HepG2 (cell line): Measurements from ENCODE around the gene CHIC2. TPM values are rescaled to one million over a fixed set of nuclear protein-coding genes. Genes with fewer than 3 reads are reported as not detected.
A peak's percentile ranks its signal among the peaks of the same experiment; 100 is the strongest.

Experiments
- CENPBD1 ChIP-seq: sonication (generic); formaldehyde crosslinking; IDR thresholded peaks from 2 replicates; pipeline ENCODE4 v1.8.0; 2022; ENCODE audit warnings: missing genetic modification reagents, low read depth, mild to moderate bottlenecking, borderline replicate concordance
- EEA1 ChIP-seq: sonication (generic); formaldehyde crosslinking; IDR thresholded peaks from 2 replicates; pipeline ENCODE4 v1.5.1; 2020; ENCODE audit warnings: mild to moderate bottlenecking, missing genetic modification reagents, borderline replicate concordance
- HES4 ChIP-seq: sonication (generic); formaldehyde crosslinking; IDR thresholded peaks from 2 replicates; pipeline ENCODE4 v1.9.0; 2021; ENCODE audit warnings: mild to moderate bottlenecking, missing genetic modification reagents, borderline replicate concordance
- HIVEP1 ChIP-seq: sonication (generic); formaldehyde crosslinking; IDR thresholded peaks from 2 replicates; pipeline ENCODE4 v1.4.0; 2020; ENCODE audit warnings: mild to moderate bottlenecking, missing genetic modification reagents
- LCORL ChIP-seq, 2 experiments: fragments of 450-650 bp in 1 of 2; sonication (generic) in 1 of 2; formaldehyde crosslinking in 1 of 2; IDR thresholded peaks; 2 replicates each; pipeline versions ENCODE4 v1.5.0 to v1.6.1; 2017 to 2020; ENCODE audit warnings: antibody characterized with exemption in 1 of 2, missing genetic modification reagents in 1 of 2
- MIXL1 ChIP-seq: IDR thresholded peaks from 2 replicates; pipeline ENCODE4 v1.6.1; 2016
- MTA1 ChIP-seq: sonication (generic); formaldehyde crosslinking; IDR thresholded peaks from 2 replicates; pipeline ENCODE4 v1.4.0; 2020; ENCODE audit warnings: missing genetic modification reagents, mild to moderate bottlenecking, borderline replicate concordance
- NCOA2 ChIP-seq: sonication (generic); formaldehyde crosslinking; IDR thresholded peaks from 2 replicates; pipeline ENCODE4 v1.8.0; 2022; ENCODE audit warnings: inconsistent platforms
- SALL1 ChIP-seq: sonication (generic); formaldehyde crosslinking; IDR thresholded peaks from 2 replicates; pipeline ENCODE4 v1.8.0; 2022; ENCODE audit warnings: mild to moderate bottlenecking, missing genetic modification reagents
- SNAI1 ChIP-seq: sonication (generic); formaldehyde crosslinking; IDR thresholded peaks from 2 replicates; pipeline ENCODE4 v1.5.0; 2020; ENCODE audit warnings: mild to moderate bottlenecking, missing genetic modification reagents, borderline replicate concordance
- SSRP1 ChIP-seq: IDR thresholded peaks from 2 replicates; pipeline ENCODE4 v1.6.1; 2016; ENCODE audit warnings: control low read depth
- SYNCRIP ChIP-seq: fragments of 200-400 bp; formaldehyde crosslinking; IDR thresholded peaks from 2 replicates; pipeline ENCODE4 v1.6.1; 2018; ENCODE audit warnings: mild to moderate bottlenecking, low read depth, low read length; ENCODE audit not compliant: insufficient read depth
- TARDBP ChIP-seq: sonication (generic); formaldehyde crosslinking; IDR thresholded peaks from 2 replicates; pipeline ENCODE4 v1.8.0; 2022; ENCODE audit warnings: mild to moderate bottlenecking, missing genetic modification reagents
- ZMAT3 ChIP-seq: sonication (generic); formaldehyde crosslinking; conservative IDR thresholded peaks from 2 replicates; pipeline ENCODE4 v1.7.0; 2021; ENCODE audit warnings: missing genetic modification reagents
- ZNF225 ChIP-seq: sonication (generic); formaldehyde crosslinking; IDR thresholded peaks from 2 replicates; pipeline ENCODE4 v1.4.0; 2020; ENCODE audit warnings: mild to moderate bottlenecking, missing genetic modification reagents
- ZNF746 ChIP-seq: sonication (generic); formaldehyde crosslinking; IDR thresholded peaks from 2 replicates; pipeline ENCODE4 v1.8.0; 2022; ENCODE audit warnings: mild to moderate bottlenecking, missing genetic modification reagents
- polyA plus RNA-seq, 8 experiments: library from polyadenylated mRNA; depleted of rRNA in 3 of 8; stranded (reverse) in 7 of 8; unstranded in 1 of 8; fragments of >200 nt; fragmentation: Illumina TruSeq in 4 of 8; extraction: Trizol in 4 of 8; gene quantifications; 2 replicates each; pipeline versions ENCODE4 v1.2.1 to v1.2.3, GENCODE V29; 2011 to 2016; ENCODE audit warnings: low read depth in 4 of 8, missing spikeins in 1 of 8, mixed read lengths in 1 of 8; ENCODE audit not compliant: insufficient read depth in 1 of 8
- total RNA-seq, 5 experiments: library from RNA; depleted of rRNA; stranded (reverse); fragments of >200 nt; fragmentation: Illumina TruSeq; extraction: Trizol; gene quantifications; 2 replicates each; pipeline ENCODE4 v1.2.3, GENCODE V29; 2016; ENCODE audit warnings: low read depth in 1 of 5
- TF ChIP-seq, protein P1 (sequence below), 2 experiments: fragments of 450-650 bp in 1 of 2; sonication (generic) in 1 of 2; formaldehyde crosslinking in 1 of 2; IDR thresholded peaks; 2 replicates each; pipeline versions ENCODE4 v1.6.1 to v1.8.0; 2016 to 2022; ENCODE audit warnings: antibody characterized with exemption in 1 of 2, mild to moderate bottlenecking in 1 of 2, missing genetic modification reagents in 1 of 2

CHIC2 gene
- total and polyA plus RNA-seq, 2 of the 13 experiments (the other 11 are each of a cell fraction or from before 2014, with no cell fraction given): 10.0 to 17.2 TPM

DNA sequence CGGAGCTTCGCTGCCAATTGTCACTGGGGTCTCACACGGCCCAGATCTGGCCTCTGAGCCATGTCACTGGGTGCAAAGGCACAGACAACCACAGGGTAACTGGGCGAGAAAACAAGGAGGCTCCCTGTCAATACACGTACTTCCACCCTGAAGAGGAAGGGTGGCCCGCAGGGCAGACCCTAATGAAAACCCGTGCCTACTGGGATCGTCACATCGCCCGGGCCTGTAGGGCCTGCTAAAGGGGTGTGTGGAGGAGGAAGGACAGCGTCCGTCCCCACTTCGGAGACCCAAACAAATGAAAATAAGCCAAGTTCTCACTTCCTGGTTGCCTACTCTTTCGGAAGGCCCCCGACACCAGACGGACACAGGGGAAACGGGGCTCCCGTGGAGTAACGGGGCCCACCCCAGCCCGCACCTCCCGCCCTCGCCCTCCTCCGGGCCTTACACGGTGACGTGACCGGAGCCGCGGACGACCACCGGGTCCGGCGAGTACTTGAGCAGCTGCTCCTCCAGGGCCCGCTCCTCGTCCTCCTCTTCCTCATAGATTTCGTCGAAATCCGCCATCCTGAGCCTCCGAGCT, 578 bp downstream of the CHIC2 start (continued):
- peak; percentile 48; the same call in 1 of the 2 replicates for TF ChIP-seq ZNF746 (CRISPR knock-in tag)
- TF ChIP-seq MIXL1 (CRISPR knock-in tag): 0 out of 2 replicates have a peak, but pooled peaks have one; percentile 6
- TF ChIP-seq MTA1 (CRISPR knock-in tag): peak; percentile 34; the same call in 1 of the 2 replicates
- peak; percentile 89; the same call in 1 of the 2 replicates for TF ChIP-seq EEA1 (CRISPR knock-in tag)
- TF ChIP-seq SSRP1 (CRISPR knock-in tag): no peak
- TF ChIP-seq HES4 (CRISPR knock-in tag): no peak
- peak; percentile 27; the same call in 1 of the 2 replicates for TF ChIP-seq HIVEP1 (CRISPR knock-in tag)
- no peak for TF ChIP-seq TARDBP (CRISPR knock-in tag)
- peak; percentile 47; the same call in 1 of the 2 replicates for TF ChIP-seq ZMAT3
- TF ChIP-seq SALL1 (CRISPR knock-in tag): 0 out of 2 replicates have a peak, but pooled peaks have one; percentile 10
- 0 out of 2 replicates have a peak, but pooled peaks have one; percentile 28 for TF ChIP-seq SNAI1
- no peak for TF ChIP-seq CENPBD1 (CRISPR knock-in tag)
- TF ChIP-seq LCORL (IDR thresholded peaks at IDR 0.05): no peak
- peak; percentile 59; the same call in 1 of the 2 replicates for TF ChIP-seq LCORL (CRISPR knock-in tag; IDR thresholded peaks at IDR 0.05)
- 0 out of 2 replicates have a peak, but pooled peaks have one; percentile 38 for TF ChIP-seq ZNF225 (CRISPR knock-in tag)
- TF ChIP-seq, protein P1, sequence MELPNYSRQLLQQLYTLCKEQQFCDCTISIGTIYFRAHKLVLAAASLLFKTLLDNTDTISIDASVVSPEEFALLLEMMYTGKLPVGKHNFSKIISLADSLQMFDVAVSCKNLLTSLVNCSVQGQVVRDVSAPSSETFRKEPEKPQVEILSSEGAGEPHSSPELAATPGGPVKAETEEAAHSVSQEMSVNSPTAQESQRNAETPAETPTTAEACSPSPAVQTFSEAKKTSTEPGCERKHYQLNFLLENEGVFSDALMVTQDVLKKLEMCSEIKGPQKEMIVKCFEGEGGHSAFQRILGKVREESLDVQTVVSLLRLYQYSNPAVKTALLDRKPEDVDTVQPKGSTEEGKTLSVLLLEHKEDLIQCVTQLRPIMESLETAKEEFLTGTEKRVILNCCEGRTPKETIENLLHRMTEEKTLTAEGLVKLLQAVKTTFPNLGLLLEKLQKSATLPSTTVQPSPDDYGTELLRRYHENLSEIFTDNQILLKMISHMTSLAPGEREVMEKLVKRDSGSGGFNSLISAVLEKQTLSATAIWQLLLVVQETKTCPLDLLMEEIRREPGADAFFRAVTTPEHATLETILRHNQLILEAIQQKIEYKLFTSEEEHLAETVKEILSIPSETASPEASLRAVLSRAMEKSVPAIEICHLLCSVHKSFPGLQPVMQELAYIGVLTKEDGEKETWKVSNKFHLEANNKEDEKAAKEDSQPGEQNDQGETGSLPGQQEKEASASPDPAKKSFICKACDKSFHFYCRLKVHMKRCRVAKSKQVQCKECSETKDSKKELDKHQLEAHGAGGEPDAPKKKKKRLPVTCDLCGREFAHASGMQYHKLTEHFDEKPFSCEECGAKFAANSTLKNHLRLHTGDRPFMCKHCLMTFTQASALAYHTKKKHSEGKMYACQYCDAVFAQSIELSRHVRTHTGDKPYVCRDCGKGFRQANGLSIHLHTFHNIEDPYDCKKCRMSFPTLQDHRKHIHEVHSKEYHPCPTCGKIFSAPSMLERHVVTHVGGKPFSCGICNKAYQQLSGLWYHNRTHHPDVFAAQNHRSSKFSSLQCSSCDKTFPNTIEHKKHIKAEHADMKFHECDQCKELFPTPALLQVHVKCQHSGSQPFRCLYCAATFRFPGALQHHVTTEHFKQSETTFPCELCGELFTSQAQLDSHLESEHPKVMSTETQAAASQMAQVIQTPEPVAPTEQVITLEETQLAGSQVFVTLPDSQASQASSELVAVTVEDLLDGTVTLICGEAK (IDR thresholded peaks at IDR 0.05): no peak
- TF ChIP-seq, protein P1 (CRISPR knock-in tag; IDR thresholded peaks at IDR 0.05): 0 out of 2 replicates have a peak, but pooled peaks have one; percentile 15
- no peak for TF ChIP-seq SYNCRIP
- no peak for TF ChIP-seq NCOA2 (CRISPR knock-in tag)
